HG02678 (cell line): ENCODE data around the gene NFKBIE.

ENCODE experiments used
- ATAC-seq: cut with Tn5 transposase; IDR thresholded peaks from one replicate; pipeline ENCODE4 v1.9.1; 2021; ENCODE audit warnings: mild to moderate bottlenecking, moderate library complexity; ENCODE audit not compliant: unreplicated experiment

NFKBIE gene

DNA sequence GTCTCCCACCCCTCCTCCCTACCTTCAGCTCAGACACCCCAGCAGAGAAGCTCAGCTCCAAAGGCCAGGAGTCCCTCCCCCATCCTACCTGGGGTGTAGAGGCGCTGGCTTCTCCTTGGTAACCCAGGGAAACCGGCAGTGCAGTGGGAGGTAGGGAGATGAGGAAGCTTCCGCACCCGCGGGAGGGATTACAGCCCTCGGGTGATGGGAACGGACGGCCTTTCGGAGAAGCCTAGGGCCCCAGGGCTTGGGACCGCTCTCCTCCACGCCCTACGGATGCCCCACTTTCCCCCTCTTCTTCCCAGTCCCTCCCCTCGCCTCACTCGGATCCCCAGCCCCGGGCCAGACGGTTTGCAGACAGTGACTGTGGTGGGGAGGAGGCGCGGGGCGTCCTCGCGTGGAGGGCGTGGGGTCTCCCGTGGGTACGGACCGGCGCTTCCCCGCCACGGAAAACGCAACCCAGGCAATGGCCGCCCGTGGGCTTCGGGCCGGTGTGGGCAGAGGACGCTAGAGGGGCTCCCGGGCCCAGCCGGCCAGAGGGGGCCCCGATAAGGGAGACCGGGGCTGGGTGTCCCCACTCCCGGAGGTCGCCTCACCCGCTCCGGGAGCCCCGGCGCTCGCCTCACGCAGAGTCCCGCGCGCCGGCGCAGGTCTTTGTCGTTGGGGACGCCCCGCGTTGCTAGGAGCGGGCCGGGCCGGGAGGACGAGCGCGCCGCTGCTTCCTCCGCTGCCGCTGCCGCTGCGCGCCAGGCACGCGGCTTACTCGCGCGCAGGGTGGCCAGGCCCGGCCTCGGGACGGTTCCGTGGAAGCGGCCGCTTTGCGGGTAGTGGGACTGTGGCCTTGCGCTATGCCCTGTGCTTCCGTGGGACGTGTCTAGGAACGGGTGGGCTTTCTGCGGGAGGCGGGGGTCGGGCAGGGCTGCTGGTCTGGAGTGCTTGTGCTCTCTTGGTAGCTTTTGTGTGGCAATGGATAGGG lies 32.0 kb upstream of the NFKBIE start:
- ATAC-seq = no peak

DNA sequence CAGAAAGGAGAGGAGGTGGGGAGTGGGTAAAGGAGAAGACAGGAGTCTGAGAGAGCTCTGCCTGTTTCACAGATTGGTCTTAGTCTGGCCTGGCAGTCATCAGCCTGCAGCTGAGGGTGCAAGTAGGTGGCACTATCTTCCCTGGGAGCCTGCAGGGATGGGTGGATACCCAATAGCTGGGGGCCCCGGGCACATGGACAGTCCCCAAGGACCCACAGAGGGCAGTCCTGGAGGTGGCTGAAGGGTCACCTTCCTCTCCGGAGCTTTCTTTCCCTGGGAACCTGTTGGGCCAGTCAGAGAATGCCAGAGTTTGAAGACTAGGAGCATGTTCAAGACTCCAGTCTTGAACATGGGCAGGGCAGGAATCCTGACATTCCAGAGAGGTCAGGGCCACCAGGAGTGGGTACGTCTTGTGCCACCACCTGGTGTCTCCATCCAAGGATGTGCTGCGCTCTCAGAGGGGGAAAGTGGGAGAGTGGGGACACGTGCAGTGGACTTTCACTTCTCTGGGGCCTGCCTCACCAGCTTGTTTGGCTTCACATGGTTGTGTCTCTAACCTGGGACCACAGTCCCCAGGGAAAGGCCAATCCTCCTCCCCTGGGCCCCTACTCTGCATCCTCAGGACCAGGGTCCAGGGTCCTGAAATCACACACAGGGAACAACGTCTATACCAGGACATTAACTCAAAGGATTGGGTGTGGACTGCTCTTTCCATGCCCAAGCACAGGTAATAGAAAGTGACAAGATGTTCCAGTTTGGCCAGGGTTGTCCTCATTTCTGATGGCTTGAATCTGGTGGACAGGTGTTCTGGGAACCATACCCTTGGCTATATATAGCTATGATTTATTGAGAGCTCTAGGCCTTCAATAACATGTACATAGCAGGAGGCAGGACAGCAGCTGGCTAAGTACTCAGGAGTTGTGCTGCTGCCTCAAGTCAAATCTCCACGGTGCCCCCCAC lies 29.8 kb upstream of the NFKBIE start:
- ATAC-seq = no peak

DNA sequence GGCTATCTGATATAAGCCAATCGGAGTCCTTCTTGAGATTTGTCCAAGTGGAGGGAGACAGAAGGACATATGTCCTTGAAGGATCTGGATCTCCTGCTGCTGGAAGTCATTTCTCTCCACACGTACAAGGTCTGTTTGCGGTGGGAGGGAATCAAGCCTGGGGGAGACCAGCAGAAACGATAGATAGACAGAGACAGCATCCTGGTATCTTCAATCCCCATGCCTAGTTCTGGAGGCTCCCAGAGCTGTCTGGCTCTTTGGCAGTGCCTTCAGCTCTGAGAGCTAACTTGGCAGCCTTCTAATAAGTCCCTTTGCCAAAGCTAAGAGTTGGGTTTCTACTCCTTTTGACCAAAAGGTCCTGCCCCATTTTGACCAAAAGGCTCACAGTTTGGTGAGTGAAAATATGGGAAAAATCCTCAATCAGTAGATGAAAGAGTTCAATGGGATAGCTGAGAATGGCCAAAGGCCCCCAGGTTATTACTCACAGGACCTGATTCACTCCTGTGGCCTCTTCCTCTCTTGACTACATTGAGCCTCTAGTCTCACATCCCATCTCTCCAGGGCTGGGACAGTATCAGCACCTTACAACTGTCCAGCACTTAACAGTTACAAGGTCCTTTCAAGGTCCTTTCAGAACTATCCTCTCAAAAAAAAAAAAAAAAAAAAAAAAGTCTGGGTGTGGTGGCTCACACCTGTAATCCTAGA lies 27.5 kb upstream of the NFKBIE start:
- ATAC-seq = no peak

DNA sequence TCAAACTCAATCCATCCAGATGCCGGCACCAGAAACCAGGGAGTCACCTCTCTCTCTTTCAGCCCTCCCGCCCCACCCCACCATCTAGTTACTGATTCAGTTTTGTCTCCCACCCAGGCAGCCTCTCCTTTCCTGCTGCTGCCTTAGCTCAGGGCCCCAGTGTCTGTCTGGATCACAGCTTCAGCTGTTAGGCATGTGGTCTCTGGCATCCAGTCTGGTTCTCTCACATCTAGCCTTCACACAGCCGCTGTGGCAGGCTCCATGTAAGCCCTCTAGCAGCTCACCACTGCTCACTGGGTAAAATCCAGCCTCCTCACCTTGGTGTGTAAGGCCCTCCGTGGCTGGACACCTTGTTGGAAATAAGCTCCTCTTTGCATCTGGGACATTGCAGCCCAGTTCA lies 26.5 kb upstream of the NFKBIE start:
- ATAC-seq = no peak

DNA sequence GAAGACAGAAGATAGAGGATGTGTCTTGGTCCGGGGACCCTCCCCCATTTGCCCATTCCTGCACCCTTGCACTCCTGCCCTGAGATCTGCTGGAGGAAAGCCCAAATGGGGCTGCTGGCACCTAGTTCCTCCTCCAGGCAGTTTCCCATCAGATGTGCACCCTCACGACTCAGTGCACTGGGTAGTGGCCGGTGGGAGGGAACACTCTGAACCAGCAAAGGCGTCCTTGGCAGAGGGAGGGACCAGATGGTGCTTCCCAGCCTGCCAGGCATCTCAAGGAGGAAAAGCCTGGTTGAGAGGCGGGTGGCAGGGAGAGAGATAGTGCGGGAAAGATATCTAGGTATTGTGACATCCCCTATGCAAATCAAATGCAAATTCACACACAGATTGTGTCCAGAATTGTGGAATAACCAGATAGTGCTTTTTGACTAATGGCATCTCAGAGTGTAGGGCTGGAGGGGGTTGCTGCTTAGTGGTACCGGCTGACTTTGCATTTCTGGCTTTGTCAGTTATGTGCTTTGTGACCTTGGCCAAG lies 24.4 kb upstream of the NFKBIE start:
- ATAC-seq = no peak

DNA sequence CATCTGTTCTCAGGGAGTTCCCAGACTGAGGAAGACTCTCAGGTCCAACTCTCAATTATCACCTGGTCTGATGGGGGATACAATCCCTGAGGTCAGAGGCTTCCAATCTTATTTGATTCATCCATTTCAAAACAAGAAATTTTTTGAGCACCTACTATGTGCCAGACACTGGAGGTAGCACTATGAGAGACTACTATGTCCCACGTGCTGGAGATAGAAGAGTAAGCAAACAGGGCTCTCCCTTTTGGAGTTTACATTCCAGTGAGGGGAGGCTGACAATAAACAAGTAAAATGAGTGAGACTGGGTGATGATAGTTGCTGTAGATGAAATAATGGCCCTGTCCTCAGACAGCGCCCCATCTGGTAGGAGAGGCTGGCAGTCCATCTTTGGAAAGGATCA lies 21.4 kb upstream of the NFKBIE start:
- no peak for ATAC-seq

DNA sequence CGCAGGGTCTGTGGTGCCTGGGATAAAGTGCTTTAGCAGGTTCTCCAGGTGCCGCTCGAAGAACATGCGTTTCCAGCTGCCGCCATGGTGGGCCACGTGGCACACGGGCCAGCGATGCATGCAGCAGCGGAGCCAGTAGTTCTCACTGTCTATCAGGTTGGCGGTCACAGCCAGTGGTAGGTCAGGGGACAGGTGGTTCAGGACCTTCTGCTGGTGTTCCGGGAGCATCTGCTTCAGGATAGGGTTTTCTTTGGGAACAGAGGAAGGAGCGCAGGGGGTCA lies 20.9 kb upstream of the NFKBIE start:
- no peak for ATAC-seq

DNA sequence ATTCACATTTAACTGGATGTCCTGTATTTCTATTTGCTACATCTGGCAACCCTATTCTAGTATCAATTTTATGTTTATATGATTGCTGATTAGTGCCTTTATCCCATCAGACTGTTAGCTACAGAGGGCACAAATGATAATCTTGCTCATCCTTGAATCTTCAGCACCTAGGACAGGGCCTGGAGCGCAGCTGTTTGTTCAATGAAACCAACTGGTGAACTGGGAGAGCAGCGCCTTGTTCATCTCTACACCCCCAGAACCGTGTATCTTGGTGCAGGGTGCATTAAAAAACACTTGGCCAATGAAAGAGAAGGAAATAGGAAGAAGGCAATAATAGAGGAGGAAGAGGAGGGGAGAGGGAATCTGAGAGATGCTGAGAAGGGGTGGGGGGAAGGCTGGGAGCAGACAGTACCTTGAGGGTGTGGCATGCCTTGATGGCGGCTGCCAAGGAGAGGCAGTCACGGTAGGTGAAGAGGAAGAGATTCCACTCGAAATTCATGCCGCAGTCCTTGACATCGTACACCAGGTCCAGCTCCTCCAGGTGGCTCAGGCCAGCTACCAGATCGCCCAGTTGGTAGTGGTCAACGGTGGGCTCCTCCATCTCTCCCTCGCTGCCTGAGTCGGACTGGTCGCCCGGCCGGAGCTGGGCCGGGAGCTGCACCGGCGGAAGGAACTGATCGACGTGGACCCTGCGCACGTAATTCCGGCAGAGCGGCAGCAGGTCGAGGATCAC lies 20.4 kb upstream of the NFKBIE start:
- no peak for ATAC-seq

DNA sequence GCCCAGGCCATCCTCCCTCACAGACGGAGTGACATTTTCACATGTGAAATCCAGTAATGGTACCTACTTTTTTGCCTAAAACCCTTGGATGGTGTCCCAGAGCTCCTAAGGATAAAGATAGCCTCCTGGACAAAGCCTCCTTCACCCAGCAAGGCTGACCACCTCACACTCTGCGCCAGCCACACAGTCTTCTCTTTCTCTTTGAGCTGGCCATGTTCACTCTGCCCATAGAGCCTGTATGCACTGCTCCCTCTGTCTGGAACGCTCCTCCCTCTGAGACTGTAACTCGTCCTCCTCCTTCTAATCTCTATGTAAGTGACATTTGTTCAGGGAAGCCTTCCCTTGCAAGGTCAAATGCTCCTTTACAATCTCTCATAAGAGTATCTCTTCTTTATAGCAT lies 19.5 kb upstream of the NFKBIE start:
- ATAC-seq = no peak

DNA sequence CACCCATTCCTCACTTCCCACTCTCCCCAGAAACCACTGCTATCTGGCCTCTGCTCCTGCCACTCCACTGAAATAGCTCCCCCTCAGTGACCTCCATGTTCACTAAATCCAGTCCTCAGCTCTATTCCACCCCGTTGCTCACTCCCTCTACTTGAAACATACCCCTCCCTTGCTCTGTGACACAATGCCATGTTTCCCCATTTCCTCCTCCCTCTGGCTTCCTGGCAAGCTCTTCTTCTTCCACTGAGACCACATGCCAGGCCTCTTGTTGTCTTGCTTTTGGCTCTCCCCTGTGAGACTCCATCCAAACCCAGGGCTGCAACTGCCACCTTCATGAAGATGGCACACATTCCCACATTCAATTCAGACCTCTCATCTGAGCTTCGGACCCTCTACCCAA lies 18.8 kb upstream of the NFKBIE start:
- no peak for ATAC-seq

DNA sequence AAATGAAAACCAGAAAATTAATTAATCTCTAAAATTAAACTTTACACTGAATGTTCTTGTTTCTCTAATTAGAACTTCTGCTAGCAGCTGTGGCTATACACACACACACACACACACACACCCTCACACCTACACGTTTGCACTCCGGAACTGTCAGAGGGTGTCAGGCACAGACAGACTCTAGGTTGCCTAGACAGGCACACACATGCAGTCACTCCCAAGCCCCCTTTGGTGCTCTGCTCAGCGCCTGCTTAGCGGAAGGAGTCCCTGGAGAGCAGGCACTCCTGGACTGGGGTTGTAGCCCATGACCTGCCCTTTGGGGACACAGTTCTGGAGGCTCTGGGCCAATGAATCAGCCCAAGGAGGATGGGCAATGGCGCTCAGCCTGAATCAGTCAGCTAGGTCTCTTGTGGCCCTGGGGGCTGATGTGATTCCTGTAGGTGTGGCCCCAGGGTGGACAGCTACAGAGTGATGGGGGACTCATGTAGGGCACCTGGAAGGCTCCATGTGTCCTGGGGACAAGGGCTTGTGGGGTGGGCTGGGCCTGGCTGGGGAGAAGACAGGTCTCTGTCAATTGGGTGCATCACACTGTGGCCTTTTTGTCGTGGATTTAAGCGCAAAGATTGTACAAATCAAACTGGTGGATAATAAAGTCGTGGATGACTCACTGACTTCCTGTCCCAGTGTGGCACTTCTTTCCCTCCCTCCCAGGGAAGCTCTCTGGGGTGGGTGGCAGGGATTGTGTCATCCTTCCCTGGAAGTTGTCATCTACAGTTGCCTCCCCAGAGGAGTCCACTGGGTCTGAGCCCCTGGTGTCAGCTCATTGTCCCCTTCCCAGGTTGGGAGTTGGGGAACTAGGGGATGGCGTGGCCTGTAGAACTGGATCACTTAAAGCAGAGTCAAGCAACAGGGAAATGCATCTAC lies 13.7 kb upstream of the NFKBIE start:
- no peak for ATAC-seq

DNA sequence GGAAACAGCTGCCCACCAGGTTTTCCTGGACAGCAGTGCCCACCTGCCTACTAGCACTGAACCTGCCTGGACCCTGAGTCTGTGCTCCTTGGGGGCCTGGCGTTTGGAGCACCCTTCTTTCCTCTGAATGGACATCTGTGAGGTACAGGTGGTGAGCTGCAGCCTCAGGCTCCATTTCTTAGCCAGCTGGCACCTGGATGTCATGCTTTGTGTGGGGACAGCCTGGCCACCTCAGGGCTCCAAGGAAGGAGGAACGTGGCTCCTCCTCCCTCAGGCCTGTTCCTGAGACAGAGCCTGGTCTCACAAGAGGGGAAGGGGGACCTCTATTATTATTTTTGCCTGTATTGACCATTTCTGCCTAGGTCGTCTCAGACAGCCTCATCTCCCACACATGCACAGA lies 13.0 kb upstream of the NFKBIE start:
- no peak for ATAC-seq

DNA sequence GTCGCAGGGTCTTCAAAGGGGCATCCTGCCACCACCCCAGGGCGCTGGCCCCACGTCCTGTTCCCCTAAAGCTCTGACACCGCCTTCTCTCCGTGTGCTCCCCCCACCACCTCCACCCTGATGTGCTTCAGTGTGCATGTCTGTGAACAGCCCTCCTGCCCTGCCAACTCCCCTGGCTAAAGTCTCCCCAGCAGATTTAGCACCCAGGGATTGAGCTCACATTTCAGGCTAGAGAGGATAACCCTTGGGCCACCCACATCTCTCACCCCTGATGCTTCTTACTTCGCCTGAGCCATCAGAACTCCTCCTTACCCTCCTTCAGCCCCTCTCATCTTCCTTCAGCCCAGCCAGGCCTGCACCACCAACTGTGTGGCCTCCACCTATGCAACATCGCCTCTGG lies 12.4 kb upstream of the NFKBIE start:
- no peak for ATAC-seq

DNA sequence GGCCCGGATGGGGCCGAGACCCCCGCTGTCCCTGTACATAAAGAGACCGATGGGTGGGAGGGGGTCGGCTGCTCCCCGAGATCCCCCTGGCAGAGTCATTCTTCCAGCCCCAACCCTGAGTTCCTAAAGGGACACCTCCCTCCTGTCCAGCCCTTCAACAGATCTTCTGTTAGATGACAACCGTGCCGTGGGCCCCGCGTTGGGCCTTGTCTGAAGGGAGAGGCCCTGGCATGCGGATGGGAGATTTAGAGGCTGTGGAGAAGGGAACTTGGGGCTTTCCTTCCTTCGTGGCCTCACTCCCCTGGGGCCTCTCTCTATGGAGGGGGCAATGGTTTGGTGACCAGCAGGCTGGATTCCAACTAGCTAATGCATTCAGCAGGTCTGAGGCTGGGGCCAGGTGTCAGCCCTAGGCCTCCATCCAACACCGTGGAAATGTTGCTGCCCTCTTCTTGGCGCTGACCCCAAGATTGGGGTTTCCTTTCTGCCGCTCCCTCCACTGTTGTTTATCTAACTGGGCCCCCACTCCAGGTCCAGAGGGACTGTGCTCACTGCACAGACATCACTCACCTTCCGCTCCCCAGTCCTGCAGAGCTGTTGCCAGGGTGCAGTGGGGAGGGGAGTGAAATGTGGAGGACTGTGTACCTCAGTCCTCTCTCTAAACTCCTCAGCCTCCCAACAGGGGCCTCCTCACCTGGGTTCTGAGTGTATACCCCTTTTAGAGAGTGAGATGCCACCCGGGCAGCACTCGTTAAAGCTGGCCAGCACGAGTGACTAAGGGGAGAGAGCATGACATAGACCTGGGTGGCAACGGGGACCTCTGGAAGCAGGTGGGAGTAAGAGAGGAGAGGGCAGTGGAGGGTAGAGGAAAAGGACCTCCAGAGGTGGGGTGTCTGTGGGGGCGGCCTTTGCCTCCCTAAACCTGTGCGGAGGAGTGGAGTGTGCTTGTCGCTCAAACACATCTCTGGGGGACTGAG lies 11.6 kb upstream of the NFKBIE start:
- ATAC-seq = no peak

DNA sequence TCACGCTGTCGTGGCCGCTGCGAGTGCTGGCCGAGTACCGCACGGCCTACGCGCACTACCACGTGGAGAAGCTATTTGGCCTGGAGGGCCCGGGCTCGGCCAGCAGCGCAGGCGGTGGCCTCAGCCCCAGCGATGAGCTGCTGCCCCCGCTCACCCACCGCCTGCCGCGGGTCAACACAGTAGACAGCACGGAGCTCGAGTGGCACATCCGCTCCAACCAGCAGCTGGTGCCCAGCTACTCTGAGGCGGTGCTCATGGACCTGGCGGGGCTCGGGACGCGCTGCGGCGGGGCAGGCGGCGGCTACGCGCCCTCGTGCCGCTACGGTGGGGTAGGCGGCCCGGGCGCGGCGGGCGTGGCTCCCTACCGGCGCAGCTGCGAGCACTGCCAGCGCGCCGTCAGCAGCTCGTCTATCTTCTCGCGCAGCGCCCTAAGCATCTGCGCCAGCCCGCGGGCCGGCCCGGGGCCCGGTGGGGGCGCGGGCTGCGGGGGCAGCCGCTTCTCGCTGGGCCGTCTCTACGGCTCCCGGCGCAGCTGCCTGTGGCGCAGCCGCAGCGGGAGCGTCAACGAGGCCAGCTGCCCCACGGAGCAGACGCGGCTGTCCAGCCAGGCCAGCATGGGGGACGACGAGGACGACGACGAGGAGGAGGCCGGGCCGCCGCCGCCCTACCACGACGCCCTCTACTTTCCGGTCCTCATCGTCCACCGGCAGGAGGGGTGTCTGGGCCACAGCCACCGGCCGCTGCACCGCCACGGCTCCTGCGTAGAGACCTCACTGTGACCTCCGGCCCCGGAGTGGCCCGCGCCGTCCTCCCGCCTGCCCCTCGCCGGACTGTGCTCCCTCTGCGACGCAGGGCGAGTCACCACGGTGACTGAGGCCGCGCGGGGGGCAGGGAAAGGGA lies 10.6 kb upstream of the NFKBIE start:
- ATAC-seq = no peak

DNA sequence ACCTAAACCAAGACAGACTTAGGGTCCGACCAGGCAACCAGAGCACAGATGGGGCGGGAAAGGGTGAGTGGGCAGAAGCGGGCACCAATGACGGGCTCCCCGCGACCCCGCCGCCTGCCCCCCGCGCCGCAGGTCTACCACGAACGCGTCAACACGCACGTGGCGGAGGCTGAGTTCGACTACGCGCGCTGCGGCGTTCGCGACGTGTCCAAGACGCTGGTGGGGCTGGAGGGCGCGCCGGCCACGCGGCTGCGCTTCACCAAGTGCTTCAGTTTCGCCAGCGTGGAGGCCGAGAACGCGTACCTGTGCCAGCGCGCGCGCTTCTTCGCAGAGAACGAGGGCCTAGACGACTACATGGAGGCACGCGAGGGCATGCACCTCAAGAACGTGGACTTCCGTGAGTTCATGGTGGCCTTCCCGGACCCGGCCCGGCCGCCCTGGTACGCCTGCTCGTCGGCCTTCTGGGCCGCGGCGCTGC lies 10.0 kb upstream of the NFKBIE start:
- ATAC-seq = no peak

DNA sequence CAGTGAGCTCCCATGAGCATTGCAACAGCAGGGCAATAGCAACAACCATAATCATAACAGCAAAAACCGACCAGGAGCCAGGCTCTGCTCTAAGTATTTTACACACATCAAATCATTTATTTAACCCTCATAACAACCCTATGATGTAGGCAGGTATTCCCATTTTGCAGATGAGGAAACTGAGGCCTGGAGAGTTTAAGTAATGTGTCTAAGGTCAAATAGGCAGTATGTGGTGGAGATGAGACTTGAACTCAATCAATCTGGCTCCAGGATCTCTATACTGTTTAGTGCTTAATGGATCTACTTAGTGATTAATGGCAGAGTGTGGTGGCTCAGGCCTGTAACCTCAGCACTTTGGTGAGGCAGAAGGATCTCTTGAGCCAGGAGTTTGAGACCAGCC lies 8.3 kb upstream of the NFKBIE start:
- ATAC-seq = no peak
